GM23338 (cell line): ENCODE measurements around the gene RBMS2.

Source experiments
- CTCF ChIP-seq, 2 experiments: fragments of 200-600 bp in 1 of 2; sonication (generic) in 1 of 2; conservative IDR thresholded peaks; 2 replicates each; pipeline versions ENCODE4 v1.5.1 to v1.6.1; 2016 to 2017; ENCODE audit warnings: antibody characterized with exemption in 2 of 2, low read depth in 2 of 2, mild to moderate bottlenecking in 2 of 2, moderate library complexity in 1 of 2
- ETS1 ChIP-seq: IDR thresholded peaks from 2 replicates; pipeline ENCODE4 v1.6.1; 2016; ENCODE audit warnings: antibody characterized with exemption
- EZH2 ChIP-seq: fragments of 200-600 bp; sonication (generic); IDR thresholded peaks from one replicate; pipeline ENCODE4 v1.8.0; 2017; ENCODE audit warnings: antibody characterized with exemption, mild to moderate bottlenecking, low read depth; ENCODE audit not compliant: unreplicated experiment
- POLR2AphosphoS5 ChIP-seq: IDR thresholded peaks from 2 replicates; pipeline ENCODE4 v1.6.1; 2016; ENCODE audit warnings: antibody characterized with exemption, low read depth
- REST ChIP-seq: IDR thresholded peaks from one replicate; pipeline ENCODE4 v1.6.1; 2018; ENCODE audit warnings: antibody characterized with exemption; ENCODE audit not compliant: unreplicated experiment

- TF ChIP-seq CTCF (conservative IDR thresholded peaks at IDR 0.05; ENCODE audit: low read depth in 2 of 2) (no peak), POLR2AphosphoS5 (no peak), EZH2 (no peak), REST (no peak), ETS1 (no peak)
Observed at GRCh38 chr12:56490360-56490759, 31.3 kb upstream of the RBMS2 start.
